ENCODE results near the gene SNX13.

The SNX13 gene, protein sequence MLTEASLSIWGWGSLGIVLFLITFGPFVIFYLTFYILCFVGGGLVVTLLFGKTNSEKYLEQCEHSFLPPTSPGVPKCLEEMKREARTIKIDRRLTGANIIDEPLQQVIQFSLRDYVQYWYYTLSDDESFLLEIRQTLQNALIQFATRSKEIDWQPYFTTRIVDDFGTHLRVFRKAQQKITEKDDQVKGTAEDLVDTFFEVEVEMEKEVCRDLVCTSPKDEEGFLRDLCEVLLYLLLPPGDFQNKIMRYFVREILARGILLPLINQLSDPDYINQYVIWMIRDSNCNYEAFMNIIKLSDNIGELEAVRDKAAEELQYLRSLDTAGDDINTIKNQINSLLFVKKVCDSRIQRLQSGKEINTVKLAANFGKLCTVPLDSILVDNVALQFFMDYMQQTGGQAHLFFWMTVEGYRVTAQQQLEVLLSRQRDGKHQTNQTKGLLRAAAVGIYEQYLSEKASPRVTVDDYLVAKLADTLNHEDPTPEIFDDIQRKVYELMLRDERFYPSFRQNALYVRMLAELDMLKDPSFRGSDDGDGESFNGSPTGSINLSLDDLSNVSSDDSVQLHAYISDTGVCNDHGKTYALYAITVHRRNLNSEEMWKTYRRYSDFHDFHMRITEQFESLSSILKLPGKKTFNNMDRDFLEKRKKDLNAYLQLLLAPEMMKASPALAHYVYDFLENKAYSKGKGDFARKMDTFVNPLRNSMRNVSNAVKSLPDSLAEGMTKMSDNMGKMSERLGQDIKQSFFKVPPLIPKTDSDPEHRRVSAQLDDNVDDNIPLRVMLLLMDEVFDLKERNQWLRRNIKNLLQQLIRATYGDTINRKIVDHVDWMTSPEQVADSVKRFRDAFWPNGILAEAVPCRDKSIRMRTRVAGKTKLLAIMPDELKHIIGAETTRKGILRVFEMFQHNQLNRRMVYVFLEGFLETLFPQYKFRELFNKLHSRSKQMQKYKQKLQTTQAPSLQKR

GRCh38 chr7:17940302-17940883, at the start of gene SNX13:
Gene SNX13, minus strand, starts transcription at chr7:17940494. Its CDS starts 199 bp downstream, at chr7:17940295.
- Histone ChIP-seq H3K9ac (ENCODE audit: low read depth in 1 of 2, low read length in 2 of 2) (peak within 1 kb of the TSS; percentile 96 to 97), H3K27ac (ENCODE audit: low read depth in 2 of 2, low read length in 2 of 2) (peak within 1 kb of the TSS; percentile 88 to 92), H3K36me3 (ENCODE audit: control insufficient read depth in 2 of 2, insufficient read depth in 2 of 2, low read length in 2 of 2) (no peaks in the 10 kb centered on the region), H3K4me1 (ENCODE audit: control insufficient read depth in 2 of 2, insufficient read depth in 2 of 2, low read length in 2 of 2) (peaks cover 0 to 16% of the 10 kb centered on the region in 2 donors), H3K4me3 (ENCODE audit: low read length in 2 of 2) (peak within 1 kb of the TSS; percentile 80 to 98), H3K27me3 (ENCODE audit: control insufficient read depth in 2 of 2, insufficient read depth in 2 of 2, low read length in 2 of 2) (no peaks in the 10 kb centered on the region), H3K9me3 (ENCODE audit: control insufficient read depth in 2 of 2, low read length in 2 of 2) (no peaks in the 10 kb centered on the region)

GRCh38 chr7:17989546-17989945, 49.3 kb upstream of the SNX13 start:
- no peaks in the 10 kb centered on the region for H3K9me3 ChIP-seq (ENCODE audit: control insufficient read depth in 2 of 2, low read length in 2 of 2)
- H3K4me3 ChIP-seq (ENCODE audit: low read length in 2 of 2) = no peak overlapping the region
- H3K27me3 ChIP-seq (ENCODE audit: control insufficient read depth in 2 of 2, insufficient read depth in 2 of 2, low read length in 2 of 2) = no peaks in the 10 kb centered on the region
- H3K36me3 ChIP-seq (ENCODE audit: control insufficient read depth in 2 of 2, insufficient read depth in 2 of 2, low read length in 2 of 2) = no peaks in the 10 kb centered on the region
- H3K4me1 ChIP-seq (ENCODE audit: control insufficient read depth in 2 of 2, insufficient read depth in 2 of 2, low read length in 2 of 2) = peaks cover 10 to 29% of the 10 kb centered on the region in 2 donors
- no peak overlapping the region for H3K9ac ChIP-seq (ENCODE audit: low read depth in 1 of 2, low read length in 2 of 2)
- H3K27ac ChIP-seq (ENCODE audit: low read depth in 2 of 2, low read length in 2 of 2) = no peak overlapping the region

DNA sequence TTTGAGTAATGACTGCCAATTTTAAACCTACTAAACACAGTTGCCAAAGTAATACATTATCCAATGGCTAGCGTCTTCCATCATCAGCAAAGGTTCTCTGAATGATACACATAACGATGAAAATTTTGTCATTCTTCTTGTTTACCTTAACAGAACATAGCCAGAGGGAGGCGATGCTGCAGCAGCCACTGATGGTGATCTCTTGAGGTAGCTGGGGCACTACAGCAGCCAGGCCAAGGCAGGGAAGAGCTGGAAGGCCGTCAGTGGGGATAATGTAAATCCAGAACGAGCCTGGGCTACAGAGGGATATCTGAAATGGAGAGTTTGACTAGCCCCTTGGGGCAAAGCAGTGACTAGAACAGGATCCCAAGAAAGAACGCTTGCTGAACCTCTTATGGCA, 48.6 kb upstream of the SNX13 start:
- Histone ChIP-seq H3K27ac (ENCODE audit: low read depth in 2 of 2, low read length in 2 of 2) (peak overlapping the region in 1 of 2 donors; percentile 39), H3K4me3 (ENCODE audit: low read length in 2 of 2) (no peak overlapping the region), H3K9me3 (ENCODE audit: control insufficient read depth in 2 of 2, low read length in 2 of 2) (no peaks in the 10 kb centered on the region), H3K4me1 (ENCODE audit: control insufficient read depth in 2 of 2, insufficient read depth in 2 of 2, low read length in 2 of 2) (peaks cover 13 to 34% of the 10 kb centered on the region in 2 donors), H3K27me3 (ENCODE audit: control insufficient read depth in 2 of 2, insufficient read depth in 2 of 2, low read length in 2 of 2) (no peaks in the 10 kb centered on the region), H3K36me3 (ENCODE audit: control insufficient read depth in 2 of 2, insufficient read depth in 2 of 2, low read length in 2 of 2) (no peaks in the 10 kb centered on the region), H3K9ac (ENCODE audit: low read depth in 1 of 2, low read length in 2 of 2) (no peak overlapping the region)

GRCh38 chr7:17988141-17988540, 47.8 kb upstream of the SNX13 start:
- no peak overlapping the region for H3K4me3 ChIP-seq (ENCODE audit: low read length in 2 of 2)
- H3K36me3 ChIP-seq (ENCODE audit: control insufficient read depth in 2 of 2, insufficient read depth in 2 of 2, low read length in 2 of 2) = no peaks in the 10 kb centered on the region
- H3K9ac ChIP-seq (ENCODE audit: low read depth in 1 of 2, low read length in 2 of 2) = no peak overlapping the region
- no peak overlapping the region for H3K27ac ChIP-seq (ENCODE audit: low read depth in 2 of 2, low read length in 2 of 2)
- H3K9me3 ChIP-seq (ENCODE audit: control insufficient read depth in 2 of 2, low read length in 2 of 2) = no peaks in the 10 kb centered on the region
- no peaks in the 10 kb centered on the region for H3K27me3 ChIP-seq (ENCODE audit: control insufficient read depth in 2 of 2, insufficient read depth in 2 of 2, low read length in 2 of 2)
- H3K4me1 ChIP-seq (ENCODE audit: control insufficient read depth in 2 of 2, insufficient read depth in 2 of 2, low read length in 2 of 2) = peaks cover 13 to 39% of the 10 kb centered on the region in 2 donors

DNA sequence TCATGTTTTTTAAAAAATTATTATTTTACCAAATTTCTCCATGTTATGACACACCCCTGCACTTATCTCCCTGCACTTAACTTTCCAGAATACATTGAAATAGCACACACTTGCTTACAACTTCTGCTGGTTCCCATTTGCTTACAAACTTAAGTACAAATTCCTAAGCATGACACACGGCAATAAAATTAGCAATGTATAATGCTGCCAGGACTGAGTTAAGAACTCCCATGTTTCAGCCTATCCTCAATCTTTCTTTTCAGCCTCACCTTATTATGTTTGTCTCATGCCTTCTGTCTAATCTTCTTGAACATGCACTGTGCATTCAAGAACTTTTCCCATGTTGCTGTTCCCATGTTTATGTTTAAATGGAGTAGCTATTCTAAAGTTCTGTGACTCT, 46.6 kb upstream of the SNX13 start:
- H3K4me1 ChIP-seq (ENCODE audit: control insufficient read depth in 2 of 2, insufficient read depth in 2 of 2, low read length in 2 of 2) = peaks cover 16 to 39% of the 10 kb centered on the region in 2 donors
- no peaks in the 10 kb centered on the region for H3K27me3 ChIP-seq (ENCODE audit: control insufficient read depth in 2 of 2, insufficient read depth in 2 of 2, low read length in 2 of 2)
- no peaks in the 10 kb centered on the region for H3K9me3 ChIP-seq (ENCODE audit: control insufficient read depth in 2 of 2, low read length in 2 of 2)
- H3K27ac ChIP-seq (ENCODE audit: low read depth in 2 of 2, low read length in 2 of 2) = no peak overlapping the region
- no peaks in the 10 kb centered on the region for H3K36me3 ChIP-seq (ENCODE audit: control insufficient read depth in 2 of 2, insufficient read depth in 2 of 2, low read length in 2 of 2)
- H3K9ac ChIP-seq (ENCODE audit: low read depth in 1 of 2, low read length in 2 of 2) = no peak overlapping the region
- no peak overlapping the region for H3K4me3 ChIP-seq (ENCODE audit: low read length in 2 of 2)

DNA sequence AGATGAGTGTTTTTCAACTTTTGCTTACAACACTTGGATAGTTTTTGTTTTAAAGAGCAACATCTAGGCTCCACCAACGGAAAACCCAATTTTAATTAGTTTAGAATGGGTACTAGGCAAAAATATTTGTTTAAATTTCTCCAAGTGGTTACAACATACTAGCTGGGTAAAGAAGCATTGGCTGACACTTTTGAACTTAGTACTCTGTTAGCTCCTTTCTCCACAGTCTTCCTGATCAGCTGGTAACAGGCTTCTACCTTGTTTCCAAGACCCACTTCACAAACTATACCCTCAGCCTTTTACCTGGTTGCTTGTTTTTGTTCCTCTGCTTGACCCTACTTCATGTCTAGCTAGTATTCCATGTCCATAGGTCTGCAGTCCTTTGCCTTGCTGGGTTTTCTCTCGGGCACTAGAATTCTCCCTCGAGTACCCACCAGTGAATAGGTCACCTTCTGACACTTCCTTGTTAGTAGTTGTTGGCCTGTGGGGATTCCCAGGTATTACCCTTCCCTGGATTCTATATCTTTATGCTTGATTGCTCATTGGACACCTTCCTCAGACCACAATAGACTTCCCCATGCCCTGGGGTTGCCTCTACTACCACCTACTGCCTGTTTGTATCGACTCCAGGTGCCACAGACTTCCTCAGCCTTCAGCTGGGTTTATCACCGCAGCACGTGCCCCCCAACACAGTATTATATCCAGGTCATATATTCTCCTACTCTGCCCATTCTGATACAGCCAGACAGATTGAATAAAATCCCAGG, 45.4 kb upstream of the SNX13 start:
- Histone ChIP-seq H3K4me1 (ENCODE audit: control insufficient read depth in 2 of 2, insufficient read depth in 2 of 2, low read length in 2 of 2) (peaks cover 16 to 39% of the 10 kb centered on the region in 2 donors), H3K27me3 (ENCODE audit: control insufficient read depth in 2 of 2, insufficient read depth in 2 of 2, low read length in 2 of 2) (no peaks in the 10 kb centered on the region), H3K27ac (ENCODE audit: low read depth in 2 of 2, low read length in 2 of 2) (peak overlapping the region; percentile 46 to 52), H3K9ac (ENCODE audit: low read depth in 1 of 2, low read length in 2 of 2) (no peak overlapping the region), H3K4me3 (ENCODE audit: low read length in 2 of 2) (no peak overlapping the region), H3K9me3 (ENCODE audit: control insufficient read depth in 2 of 2, low read length in 2 of 2) (no peaks in the 10 kb centered on the region), H3K36me3 (ENCODE audit: control insufficient read depth in 2 of 2, insufficient read depth in 2 of 2, low read length in 2 of 2) (no peaks in the 10 kb centered on the region)

GRCh38 chr7:17984288-17984687, 44.0 kb upstream of the SNX13 start:
- Histone ChIP-seq H3K27ac (ENCODE audit: low read depth in 2 of 2, low read length in 2 of 2) (peak overlapping the region; percentile 54 to 61), H3K4me3 (ENCODE audit: low read length in 2 of 2) (peak overlapping the region in 1 of 2 donors; percentile 50), H3K4me1 (ENCODE audit: control insufficient read depth in 2 of 2, insufficient read depth in 2 of 2, low read length in 2 of 2) (peaks cover 16 to 32% of the 10 kb centered on the region in 2 donors), H3K9me3 (ENCODE audit: control insufficient read depth in 2 of 2, low read length in 2 of 2) (no peaks in the 10 kb centered on the region), H3K27me3 (ENCODE audit: control insufficient read depth in 2 of 2, insufficient read depth in 2 of 2, low read length in 2 of 2) (no peaks in the 10 kb centered on the region), H3K9ac (ENCODE audit: low read depth in 1 of 2, low read length in 2 of 2) (no peak overlapping the region), H3K36me3 (ENCODE audit: control insufficient read depth in 2 of 2, insufficient read depth in 2 of 2, low read length in 2 of 2) (no peaks in the 10 kb centered on the region)

- Histone ChIP-seq H3K27me3 (ENCODE audit: control insufficient read depth in 2 of 2, insufficient read depth in 2 of 2, low read length in 2 of 2) (no peaks in the 10 kb centered on the region), H3K4me1 (ENCODE audit: control insufficient read depth in 2 of 2, insufficient read depth in 2 of 2, low read length in 2 of 2) (peaks cover 16 to 29% of the 10 kb centered on the region in 2 donors), H3K27ac (ENCODE audit: low read depth in 2 of 2, low read length in 2 of 2) (peak overlapping the region; percentile 54 to 61), H3K9me3 (ENCODE audit: control insufficient read depth in 2 of 2, low read length in 2 of 2) (no peaks in the 10 kb centered on the region), H3K9ac (ENCODE audit: low read depth in 1 of 2, low read length in 2 of 2) (no peak overlapping the region), H3K36me3 (ENCODE audit: control insufficient read depth in 2 of 2, insufficient read depth in 2 of 2, low read length in 2 of 2) (no peaks in the 10 kb centered on the region), H3K4me3 (ENCODE audit: low read length in 2 of 2) (peak overlapping the region; percentile 40 to 50)
These were observed 43.1 kb upstream of the SNX13 start for GRCh38 chr7:17983221-17984062.

GRCh38 chr7:17976952-17977351, 36.7 kb upstream of the SNX13 start:
- H3K4me3 ChIP-seq (ENCODE audit: low read length in 2 of 2) = no peak overlapping the region
- no peaks in the 10 kb centered on the region for H3K36me3 ChIP-seq (ENCODE audit: control insufficient read depth in 2 of 2, insufficient read depth in 2 of 2, low read length in 2 of 2)
- no peak overlapping the region for H3K27ac ChIP-seq (ENCODE audit: low read depth in 2 of 2, low read length in 2 of 2)
- no peaks in the 10 kb centered on the region for H3K27me3 ChIP-seq (ENCODE audit: control insufficient read depth in 2 of 2, insufficient read depth in 2 of 2, low read length in 2 of 2)
- no peaks in the 10 kb centered on the region for H3K9me3 ChIP-seq (ENCODE audit: control insufficient read depth in 2 of 2, low read length in 2 of 2)
- no peak overlapping the region for H3K9ac ChIP-seq (ENCODE audit: low read depth in 1 of 2, low read length in 2 of 2)
- no peaks in the 10 kb centered on the region for H3K4me1 ChIP-seq (ENCODE audit: control insufficient read depth in 2 of 2, insufficient read depth in 2 of 2, low read length in 2 of 2)
